ENCODE results near the gene NTM.

- TF ChIP-seq CTCF (IDR thresholded peaks at IDR 0.05), result no peak
- no peak for TF ChIP-seq EP300 (IDR thresholded peaks at IDR 0.05; ENCODE audit: low read depth)
- TF ChIP-seq POLR2A (IDR thresholded peaks at IDR 0.05), result no peak
Observed at GRCh38 chr11:132100583-132100982, 730.2 kb downstream of the NTM start.

All from transverse colon (tissue), 3 donors.